ENCODE measurements around the gene SETD4. TPM values are rescaled to one million over a fixed set of nuclear protein-coding genes. Genes with fewer than 3 reads are reported as not detected.

Gene SETD4
- total and polyA plus RNA-seq, 2 of the 13 experiments (the other 11 are each of a cell fraction or from before 2014, with no cell fraction given): 7.1 to 14.4 TPM

DNA sequence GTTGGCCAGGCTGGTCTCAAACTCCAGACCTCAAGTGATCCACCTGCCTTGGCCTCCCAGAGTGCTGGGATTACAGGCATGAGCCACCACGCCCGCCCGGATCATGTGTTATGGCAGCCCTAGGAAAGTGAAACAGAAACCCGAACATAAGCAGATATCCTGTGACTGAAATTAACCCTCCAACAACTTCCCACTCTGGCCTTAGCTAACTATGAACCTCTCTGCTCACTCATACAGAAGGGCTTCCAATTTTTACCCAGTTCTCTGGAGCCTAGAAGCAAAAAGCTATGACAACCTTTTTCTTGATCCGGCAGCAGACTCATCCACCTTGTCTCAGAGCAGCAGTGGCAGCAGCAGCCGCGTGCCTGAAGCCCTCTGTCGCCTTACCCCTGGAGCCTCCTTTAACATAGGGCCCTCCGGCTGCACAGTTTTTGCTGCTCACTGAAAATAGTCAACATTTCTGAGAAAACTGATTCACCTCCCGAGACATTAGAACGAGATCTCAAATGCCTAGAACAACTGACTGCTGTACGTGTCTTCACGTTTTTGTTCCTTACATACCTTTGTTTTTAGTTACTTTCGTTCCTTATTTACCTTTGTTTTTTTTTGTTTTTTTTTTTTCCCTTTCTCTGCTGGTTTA, 18.8 kb upstream of the SETD4 start:
- no peak for DNase-seq (ENCODE audit: low spot score)
- peak; percentile 89 for ATAC-seq
- FAIRE-seq: peak; percentile 37
- Histone ChIP-seq H3K4me3 (replicated peaks in 1 of 3; ENCODE audit: insufficient read depth in 1 of 3, low read depth in 2 of 3, low read length in 3 of 3) (peak overlapping the region; percentile 38 to 62 (median 60)), H3K9me3 (ENCODE audit: low read length) (no peaks in the 10 kb centered on the region), H4K20me1 (ENCODE audit: insufficient read depth, low read length) (no peaks in the 10 kb centered on the region), H3K27ac (ENCODE audit: extremely low read length, insufficient read depth, low read length) (peak overlapping the region; percentile 48), H3K27me3 (ENCODE audit: control insufficient read depth in 1 of 2, insufficient read depth in 2 of 2, low read length in 2 of 2) (no peaks in the 10 kb centered on the region; a peak in 1 of 5 replicates), H3K79me2 (ENCODE audit: insufficient read depth, low read length) (no peaks in the 10 kb centered on the region), H3K4me2 (ENCODE audit: low read depth, low read length) (peak overlapping the region; percentile 86), H3K36me3 (replicated peaks in 1 of 2; ENCODE audit: control insufficient read depth in 1 of 2, insufficient read depth in 2 of 2, low read length in 2 of 2) (no peaks in the 10 kb centered on the region), H3K9ac (ENCODE audit: insufficient read depth, low read depth, low read length) (peak overlapping the region; percentile 58), H2AFZ (ENCODE audit: low read length) (peak overlapping the region; percentile 85), H3K4me1 (ENCODE audit: insufficient read depth, low read length) (peaks cover 17% of the 10 kb centered on the region)
- BruUV-seq (replicated peaks): TSS peak; percentile 70
- ChIA-PET CTCF (ENCODE audit: low intra/inter-chr PET ratio, low total read pairs) (no interaction called here), POLR2A (interaction anchor here (1.3 to 2.1 kb wide), 2 partner anchors 19 to 1261 kb away, joined by 3 to 7 read pairs; partner anchors contain the start of gene SETD4)
- WGBS (ENCODE audit: low lambda C conversion rate): 10% methylated on average over 11 of the region's 14 CpGs
- intact Hi-C loops (cut with micrococcal nuclease; ENCODE audit: unreplicated experiment) (no loop called here), in situ Hi-C loops (cut with HindIII; ENCODE audit: extremely low pct_ligation_motif_present, low pct_unique_long_range_greater_than_20kb) (no loop called here)
- TF ChIP-seq ZNF34 (CRISPR knock-in tag; IDR thresholded peaks at IDR 0.05; ENCODE audit: borderline replicate concordance) (no peak), ZNF333 (CRISPR knock-in tag; IDR thresholded peaks at IDR 0.05; ENCODE audit: borderline replicate concordance) (no peak), SSRP1 (CRISPR knock-in tag; IDR thresholded peaks at IDR 0.05) (no peak), ZNF296 (CRISPR knock-in tag; conservative IDR thresholded peaks at IDR 0.05) (no peak), ZNF614 (CRISPR knock-in tag; IDR thresholded peaks at IDR 0.05; ENCODE audit: borderline replicate concordance) (no peak), MED8 (CRISPR knock-in tag; IDR thresholded peaks at IDR 0.05; ENCODE audit: insufficient replicate concordance) (no peak), SUZ12 (IDR thresholded peaks at IDR 0.05; ENCODE audit: low read depth, low read length) (no peak), ZNF605 (CRISPR knock-in tag; IDR thresholded peaks at IDR 0.05) (no peak), PHF20 (CRISPR knock-in tag; IDR thresholded peaks at IDR 0.05) (no peak), AKAP8 (CRISPR knock-in tag; IDR thresholded peaks at IDR 0.05) (no peak), KAT8 (CRISPR knock-in tag; IDR thresholded peaks at IDR 0.05) (0 out of 2 replicates have a peak, but pooled peaks have one; percentile 12), ZNF788 (CRISPR knock-in tag; IDR thresholded peaks at IDR 0.05; ENCODE audit: borderline replicate concordance) (no peak), ZNF235 (CRISPR knock-in tag; IDR thresholded peaks at IDR 0.05; ENCODE audit: borderline replicate concordance) (no peak), NPAS2 (CRISPR knock-in tag; IDR thresholded peaks at IDR 0.05; ENCODE audit: borderline replicate concordance) (no peak), ZNF143 (CRISPR knock-in tag; IDR thresholded peaks at IDR 0.05) (no peak), ARNTL (CRISPR knock-in tag; IDR thresholded peaks at IDR 0.05) (no peak), CREB1 (IDR thresholded peaks at IDR 0.05) (no peak), CREB1 (CRISPR knock-in tag; IDR thresholded peaks at IDR 0.05) (no peak), KDM5B (CRISPR knock-in tag; IDR thresholded peaks at IDR 0.05; ENCODE audit: borderline replicate concordance) (no peak), RCOR2 (CRISPR knock-in tag; IDR thresholded peaks at IDR 0.05) (no peak), ZBTB42 (CRISPR knock-in tag; IDR thresholded peaks at IDR 0.05) (no peak), ZNF556 (CRISPR knock-in tag; IDR thresholded peaks at IDR 0.05; ENCODE audit: borderline replicate concordance) (no peak)
- TF ChIP-seq, protein P1, sequence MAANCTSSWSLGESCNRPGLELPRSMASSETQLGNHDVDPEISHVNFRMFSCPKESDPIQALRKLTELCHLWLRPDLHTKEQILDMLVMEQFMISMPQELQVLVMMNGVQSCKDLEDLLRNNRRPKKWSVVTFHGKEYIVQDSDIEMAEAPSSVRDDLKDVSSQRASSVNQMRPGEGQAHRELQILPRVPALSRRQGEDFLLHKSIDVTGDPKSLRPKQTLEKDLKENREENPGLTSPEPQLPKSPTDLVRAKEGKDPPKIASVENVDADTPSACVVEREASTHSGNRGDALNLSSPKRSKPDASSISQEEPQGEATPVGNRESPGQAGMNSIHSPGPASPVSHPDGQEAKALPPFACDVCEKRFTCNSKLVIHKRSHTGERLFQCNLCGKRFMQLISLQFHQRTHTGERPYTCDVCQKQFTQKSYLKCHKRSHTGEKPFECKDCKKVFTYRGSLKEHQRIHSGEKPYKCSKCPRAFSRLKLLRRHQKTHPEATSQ (CRISPR knock-in tag; IDR thresholded peaks at IDR 0.05; ENCODE audit: borderline replicate concordance): 0 out of 2 replicates have a peak, but pooled peaks have one; percentile 33
- TF ChIP-seq, protein P2, sequence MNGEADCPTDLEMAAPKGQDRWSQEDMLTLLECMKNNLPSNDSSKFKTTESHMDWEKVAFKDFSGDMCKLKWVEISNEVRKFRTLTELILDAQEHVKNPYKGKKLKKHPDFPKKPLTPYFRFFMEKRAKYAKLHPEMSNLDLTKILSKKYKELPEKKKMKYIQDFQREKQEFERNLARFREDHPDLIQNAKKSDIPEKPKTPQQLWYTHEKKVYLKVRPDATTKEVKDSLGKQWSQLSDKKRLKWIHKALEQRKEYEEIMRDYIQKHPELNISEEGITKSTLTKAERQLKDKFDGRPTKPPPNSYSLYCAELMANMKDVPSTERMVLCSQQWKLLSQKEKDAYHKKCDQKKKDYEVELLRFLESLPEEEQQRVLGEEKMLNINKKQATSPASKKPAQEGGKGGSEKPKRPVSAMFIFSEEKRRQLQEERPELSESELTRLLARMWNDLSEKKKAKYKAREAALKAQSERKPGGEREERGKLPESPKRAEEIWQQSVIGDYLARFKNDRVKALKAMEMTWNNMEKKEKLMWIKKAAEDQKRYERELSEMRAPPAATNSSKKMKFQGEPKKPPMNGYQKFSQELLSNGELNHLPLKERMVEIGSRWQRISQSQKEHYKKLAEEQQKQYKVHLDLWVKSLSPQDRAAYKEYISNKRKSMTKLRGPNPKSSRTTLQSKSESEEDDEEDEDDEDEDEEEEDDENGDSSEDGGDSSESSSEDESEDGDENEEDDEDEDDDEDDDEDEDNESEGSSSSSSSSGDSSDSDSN (CRISPR knock-in tag; IDR thresholded peaks at IDR 0.05): 0 out of 2 replicates have a peak, but pooled peaks have one; percentile 21

Data from HepG2 (cell line).